Measurements from ENCODE around the gene TUBGCP2.

DNA sequence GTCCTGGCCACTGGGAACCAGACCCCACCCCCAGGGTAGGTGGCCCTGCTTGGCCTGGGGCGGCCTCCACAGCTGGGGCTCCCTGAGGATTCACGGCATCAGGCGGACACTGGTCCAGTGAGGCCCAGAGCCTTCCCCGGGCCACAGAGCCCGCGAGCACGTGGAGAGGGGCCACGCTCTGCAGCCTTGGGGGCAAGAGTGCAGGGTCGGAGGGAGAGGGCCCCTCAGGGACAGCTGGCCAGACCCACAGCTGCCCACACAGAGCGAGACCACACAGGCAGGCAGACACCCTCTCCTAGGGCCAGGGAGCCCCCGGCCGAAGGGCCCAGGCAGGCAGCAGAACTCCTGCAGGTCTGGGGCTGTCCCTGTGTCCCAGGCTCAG is 60.3 kb downstream of the TUBGCP2 start:
- TF ChIP-seq, protein P1, sequence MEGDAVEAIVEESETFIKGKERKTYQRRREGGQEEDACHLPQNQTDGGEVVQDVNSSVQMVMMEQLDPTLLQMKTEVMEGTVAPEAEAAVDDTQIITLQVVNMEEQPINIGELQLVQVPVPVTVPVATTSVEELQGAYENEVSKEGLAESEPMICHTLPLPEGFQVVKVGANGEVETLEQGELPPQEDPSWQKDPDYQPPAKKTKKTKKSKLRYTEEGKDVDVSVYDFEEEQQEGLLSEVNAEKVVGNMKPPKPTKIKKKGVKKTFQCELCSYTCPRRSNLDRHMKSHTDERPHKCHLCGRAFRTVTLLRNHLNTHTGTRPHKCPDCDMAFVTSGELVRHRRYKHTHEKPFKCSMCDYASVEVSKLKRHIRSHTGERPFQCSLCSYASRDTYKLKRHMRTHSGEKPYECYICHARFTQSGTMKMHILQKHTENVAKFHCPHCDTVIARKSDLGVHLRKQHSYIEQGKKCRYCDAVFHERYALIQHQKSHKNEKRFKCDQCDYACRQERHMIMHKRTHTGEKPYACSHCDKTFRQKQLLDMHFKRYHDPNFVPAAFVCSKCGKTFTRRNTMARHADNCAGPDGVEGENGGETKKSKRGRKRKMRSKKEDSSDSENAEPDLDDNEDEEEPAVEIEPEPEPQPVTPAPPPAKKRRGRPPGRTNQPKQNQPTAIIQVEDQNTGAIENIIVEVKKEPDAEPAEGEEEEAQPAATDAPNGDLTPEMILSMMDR (IDR thresholded peaks at IDR 0.05; ENCODE audit: low read depth, low read length, poor library complexity, severe bottlenecking), result no peak
- TF ChIP-seq EZH2phosphoT487 (IDR thresholded peaks at IDR 0.05; ENCODE audit: borderline replicate concordance, low read length), result no peak
